Heart right ventricle (tissue), 16 donors: ENCODE measurements around the gene ADAT2. TPM values are rescaled to one million over a fixed set of nuclear protein-coding genes. Genes with fewer than 3 reads are reported as not detected.

ENCODE experiments used
- ATAC-seq, 8 donors: fragments of 200-7000 bp; cut with Tn5 transposase; one replicate each; pipeline ENCODE4 v1.9.1; 2020; ENCODE audit warnings: mild to moderate bottlenecking in 8 of 8, moderate library complexity in 8 of 8, moderate number of reproducible peaks in 1 of 8
- DNase-seq, 2 donors: peaks; one replicate each; pipeline ENCODE4 v3.0.0-alpha.2; 2020
- H3K27ac ChIP-seq, 10 donors: fragments of 200-600 bp; sonication (generic) in 2 of 10; one replicate each; pipeline versions ENCODE4 v1.5.0 to v1.8.0; 2020 to 2022; ENCODE audit warnings: mild to moderate bottlenecking in 3 of 10
- H3K27me3 ChIP-seq, 7 donors: fragments of 200-600 bp; one replicate each; pipeline ENCODE4 v1.8.0; 2021 to 2022; ENCODE audit warnings: mild to moderate bottlenecking in 2 of 7
- H3K36me3 ChIP-seq, 9 donors: fragments of 200-600 bp; sonication (generic) in 1 of 9; one replicate each; pipeline versions ENCODE4 v1.5.0 to v1.8.0; 2020 to 2022; ENCODE audit warnings: mild to moderate bottlenecking in 2 of 9
- H3K4me1 ChIP-seq, 9 donors: fragments of 200-600 bp; sonication (generic) in 1 of 9; one replicate each; pipeline versions ENCODE4 v1.5.0 to v1.8.0; 2020 to 2022; ENCODE audit warnings: mild to moderate bottlenecking in 4 of 9
- H3K4me3 ChIP-seq, 10 donors: fragments of 200-600 bp; sonication (generic) in 2 of 10; one replicate each; pipeline versions ENCODE4 v1.5.0 to v1.8.0; 2020 to 2022; ENCODE audit warnings: mild to moderate bottlenecking in 7 of 10, moderate library complexity in 2 of 10
- H3K9me3 ChIP-seq, 11 donors: fragments of 200-600 bp in 10 of 11; sonication (generic) in 2 of 11; one replicate each; pipeline versions ENCODE4 v1.5.0 to v1.8.0; 2013 to 2022; ENCODE audit warnings: mild to moderate bottlenecking in 2 of 11, control low read depth in 1 of 11, moderate library complexity in 1 of 11
- WGBS, 2 donors: extraction: QIAGEN DNeasy Blood & Tissue Kit; methylation state at CpG; one replicate each; pipeline ENCODE4 v1.1.7; 2013; ENCODE audit warnings: inconsistent platforms in 1 of 2; 5-methylcytosine and 5-hydroxymethylcytosine counted together
- intact Hi-C, 10 donors: fragments of 100-400 bp; cut with DNase I; formaldehyde crosslinking; loops; one replicate each; pipeline versions ENCODE4 v1.11.1 to v1.14.2; 2022
- polyA plus RNA-seq, 2 donors: library from polyadenylated mRNA; stranded (reverse); fragments of 200-250 nt; gene quantifications; one replicate each; pipeline ENCODE4 v1.2.3, GENCODE V29; 2013
- total RNA-seq, 10 donors: library from RNA; stranded (reverse); fragmentation: NEBNext Ultra II Directional in 3 of 10; extraction: Animal tissue kit (Norgen Biotek cat#: 25700) in 3 of 10; gene quantifications; one replicate each; pipeline versions ENCODE4 v1.2.1 to v1.2.4, GENCODE V29; 2021 to 2023
- TF ChIP-seq, protein P1 (sequence below), 9 donors: fragments of 200-600 bp; sonication (generic) in 2 of 9; IDR thresholded peaks; one replicate each; pipeline versions ENCODE4 v1.5.0 to v1.8.0; 2021 to 2022; ENCODE audit warnings: antibody characterized with exemption in 9 of 9, mild to moderate bottlenecking in 5 of 9, moderate library complexity in 1 of 9
- donor health status: Arrhythmogenic right ventricular cardiomyopathy.
- donor health status: ischemic (EF 13 %, LVEDD 7.1; RV severe dilation, severe dysfunction).
- donor health status: healthy with polysubstance abuse.
- donor health status: DM: no; HTN: yes; CAD: no.
- donor health status: DM: no; HTN: no; CAD: no.
- donor health status: ischemic (EF 25% LVEDD 6.9; RV normal size, moderate dysfunction).
- donor health status: ischemic (EF 25% LVEDD 5.7; RV mildly dilated, moderate dysfunction).
- donor health status: healthy.
- donor health status: DM: yes; HTN: yes; CAD: no.
- donor health status: Ischemic cardiomyopathy.
- donor health status: ischemic (EF 35%, LVEDD 5.7; RV mildly dilated, moderate dysfunction).
- donor health status: nonischemic (EF 11% LVEDD 7.7; RV severe dilation, severe dysfunction).
- donor health status: DM: yes; HTN: yes; CAD: no.
- donor health status: PGD.
- donor health status: ischemic (EF 29% LVEDD 5.4; RV normal size, mild dysfunction).
- donor health status: nonischemic (EF 23%, LVEDD 6.1; RV moderate dilation, normal function).

Gene ADAT2
- total and polyA plus RNA-seq, 12 donors = 0.98 to 4.3 (median 1.5) TPM

DNA sequence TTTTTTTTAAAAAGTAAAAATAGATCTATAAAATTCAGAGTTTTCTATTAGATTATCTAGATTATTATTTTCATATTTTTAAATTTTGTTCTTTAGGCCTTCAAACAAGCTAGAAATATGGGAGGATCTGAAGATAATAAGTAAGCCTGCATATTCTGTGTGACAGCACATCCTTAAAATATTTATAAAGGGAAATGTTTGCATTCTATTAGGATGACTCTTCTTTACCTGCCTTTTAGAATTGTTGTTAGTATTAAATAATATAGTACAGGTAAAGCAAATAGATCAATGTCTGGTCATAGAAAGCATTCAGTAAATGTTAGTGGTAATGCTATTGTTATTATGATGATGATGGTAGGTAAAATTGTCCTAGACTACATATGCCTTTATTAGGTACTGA is 17.5 kb upstream of the ADAT2 start:
- Histone ChIP-seq H3K27ac (no peak overlapping the region), H3K9me3 (no peaks in the 10 kb centered on the region), H3K4me1 (no peaks in the 10 kb centered on the region), H3K36me3 (peaks cover 0 to 70% (median 10%) of the 10 kb centered on the region in 9 donors), H3K27me3 (no peaks in the 10 kb centered on the region), H3K4me3 (no peak overlapping the region)
- intact Hi-C loops = no loop called here
- TF ChIP-seq, protein P1, sequence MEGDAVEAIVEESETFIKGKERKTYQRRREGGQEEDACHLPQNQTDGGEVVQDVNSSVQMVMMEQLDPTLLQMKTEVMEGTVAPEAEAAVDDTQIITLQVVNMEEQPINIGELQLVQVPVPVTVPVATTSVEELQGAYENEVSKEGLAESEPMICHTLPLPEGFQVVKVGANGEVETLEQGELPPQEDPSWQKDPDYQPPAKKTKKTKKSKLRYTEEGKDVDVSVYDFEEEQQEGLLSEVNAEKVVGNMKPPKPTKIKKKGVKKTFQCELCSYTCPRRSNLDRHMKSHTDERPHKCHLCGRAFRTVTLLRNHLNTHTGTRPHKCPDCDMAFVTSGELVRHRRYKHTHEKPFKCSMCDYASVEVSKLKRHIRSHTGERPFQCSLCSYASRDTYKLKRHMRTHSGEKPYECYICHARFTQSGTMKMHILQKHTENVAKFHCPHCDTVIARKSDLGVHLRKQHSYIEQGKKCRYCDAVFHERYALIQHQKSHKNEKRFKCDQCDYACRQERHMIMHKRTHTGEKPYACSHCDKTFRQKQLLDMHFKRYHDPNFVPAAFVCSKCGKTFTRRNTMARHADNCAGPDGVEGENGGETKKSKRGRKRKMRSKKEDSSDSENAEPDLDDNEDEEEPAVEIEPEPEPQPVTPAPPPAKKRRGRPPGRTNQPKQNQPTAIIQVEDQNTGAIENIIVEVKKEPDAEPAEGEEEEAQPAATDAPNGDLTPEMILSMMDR (IDR thresholded peaks at IDR 0.05) = no peak
- ATAC-seq (no peak), DNase-seq (no peak)

DNA sequence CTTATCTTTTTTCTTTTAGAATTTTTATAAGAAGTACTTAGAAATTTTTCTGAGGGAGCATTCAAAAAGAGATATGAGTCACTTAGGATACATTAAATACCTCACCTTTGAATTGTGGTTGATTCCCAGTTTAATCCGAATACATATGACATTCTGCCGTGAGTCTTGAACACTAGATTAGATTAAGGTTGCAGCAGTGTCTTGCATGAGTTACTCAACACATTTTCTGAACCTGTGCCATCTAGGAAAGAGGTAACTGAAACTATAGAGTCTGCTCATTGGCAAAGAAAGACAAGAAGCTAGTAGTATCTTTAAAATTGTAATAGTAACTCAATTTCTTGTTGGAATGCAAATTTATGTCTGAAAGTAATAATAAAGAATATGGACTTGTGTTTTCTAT is 15.1 kb upstream of the ADAT2 start:
- Histone ChIP-seq H3K4me3 (no peak overlapping the region), H3K9me3 (no peaks in the 10 kb centered on the region), H3K27ac (no peak overlapping the region), H3K36me3 (peaks cover 0 to 71% (median 10%) of the 10 kb centered on the region in 9 donors), H3K4me1 (no peaks in the 10 kb centered on the region), H3K27me3 (no peaks in the 10 kb centered on the region)
- intact Hi-C loops = no loop called here
- ATAC-seq (no peak), DNase-seq (no peak)
- TF ChIP-seq, protein P1 (IDR thresholded peaks at IDR 0.05) = no peak
- 55 to 68% methylated on average over 2 of the region's 2 CpGs for WGBS, 2 donors

GRCh38 chr6:143457563-143458359 is 7.3 kb upstream of the ADAT2 start:
- TF ChIP-seq, protein P1 (IDR thresholded peaks at IDR 0.05) = no peak
- intact Hi-C loops = no loop called here
- H3K27ac ChIP-seq = no peak overlapping the region
- H3K27me3 ChIP-seq = no peaks in the 10 kb centered on the region
- peaks cover 0 to 47% (median 0%) of the 10 kb centered on the region in 9 donors for H3K36me3 ChIP-seq
- no peak for DNase-seq
- no peak for ATAC-seq
- H3K4me3 ChIP-seq = no peak overlapping the region
- WGBS, 2 donors = 94 to 97% methylated on average over 2 of the region's 2 CpGs
- H3K4me1 ChIP-seq = peaks cover 0 to 5% (median 0%) of the 10 kb centered on the region in 9 donors
- H3K9me3 ChIP-seq = no peaks in the 10 kb centered on the region

DNA sequence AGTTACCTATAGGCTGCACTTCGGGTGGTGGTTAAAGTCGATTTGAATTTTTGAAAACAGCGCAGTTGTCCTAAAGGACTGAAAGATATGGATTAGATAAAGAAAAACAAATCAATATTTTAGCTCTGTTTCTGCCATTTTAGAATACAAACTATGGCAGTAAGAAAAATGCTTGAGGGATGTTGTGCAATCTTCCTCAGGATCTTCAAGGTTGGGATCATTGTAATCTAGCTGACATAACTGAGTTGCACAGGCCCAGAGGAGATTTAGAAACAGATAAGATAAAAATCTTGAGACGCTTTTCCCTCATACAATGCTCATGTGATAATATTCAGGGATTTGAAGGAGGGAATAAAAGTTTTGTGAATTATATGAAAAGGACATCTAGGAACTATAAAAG is 1.0 kb upstream of the ADAT2 start:
- TF ChIP-seq, protein P1 (IDR thresholded peaks at IDR 0.05) = no peak
- Histone ChIP-seq H3K4me3 (peak overlapping the region; percentile 54 to 86 (median 70)), H3K9me3 (no peaks in the 10 kb centered on the region), H3K36me3 (peaks cover 0 to 12% (median 0%) of the 10 kb centered on the region in 9 donors), H3K4me1 (peaks cover 3 to 29% (median 22%) of the 10 kb centered on the region in 9 donors), H3K27me3 (no peaks in the 10 kb centered on the region), H3K27ac (peak overlapping the region in 6 of 10 donors; percentile 68 to 84 (median 78))
- intact Hi-C loops = no loop called here
- 38 to 39% methylated on average over 4 of the region's 4 CpGs for WGBS, 2 donors
- DNase-seq = no peak
- ATAC-seq = no peak
